Measurements from ENCODE around the gene TEDC2.
A peak's percentile ranks its signal among the peaks of the same experiment; 100 is the strongest.

TEDC2 gene

DNA sequence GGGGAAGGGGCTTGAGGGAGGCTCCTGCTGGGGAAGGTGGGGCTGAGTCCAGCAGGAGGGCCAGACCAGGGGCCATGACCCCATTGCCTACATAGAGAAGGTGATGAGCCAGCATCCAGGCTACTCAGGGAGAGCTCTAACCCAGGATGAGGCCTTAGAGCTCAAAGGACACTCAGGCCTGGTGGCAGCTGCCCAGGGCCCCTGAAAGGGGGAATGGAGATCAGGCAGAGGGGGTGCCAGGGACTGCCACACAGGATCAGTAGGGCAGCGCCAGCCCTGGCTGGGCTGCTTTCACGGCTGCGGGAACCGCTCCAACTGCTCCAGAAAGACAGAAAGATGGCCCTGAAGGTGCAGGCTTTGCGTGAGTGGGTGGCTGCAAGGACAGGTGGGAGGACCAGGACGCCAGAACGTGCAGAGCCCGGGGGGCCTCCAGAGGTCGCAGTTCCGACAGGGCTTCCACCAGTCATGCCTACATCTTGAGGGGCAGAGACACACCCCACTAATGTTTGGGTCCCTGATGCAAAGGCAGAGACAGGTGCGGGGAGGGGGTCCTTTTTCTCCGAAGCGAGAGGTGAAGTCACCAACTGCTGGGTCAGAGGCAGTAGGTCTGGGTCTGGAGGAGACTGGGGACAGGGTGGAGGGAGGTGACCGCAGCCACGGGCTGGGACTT lies 53.0 kb downstream of the TEDC2 start:
- DNase-seq (ENCODE audit: low read depth in 2 of 2, low spot score in 1 of 2) = no peak

DNA sequence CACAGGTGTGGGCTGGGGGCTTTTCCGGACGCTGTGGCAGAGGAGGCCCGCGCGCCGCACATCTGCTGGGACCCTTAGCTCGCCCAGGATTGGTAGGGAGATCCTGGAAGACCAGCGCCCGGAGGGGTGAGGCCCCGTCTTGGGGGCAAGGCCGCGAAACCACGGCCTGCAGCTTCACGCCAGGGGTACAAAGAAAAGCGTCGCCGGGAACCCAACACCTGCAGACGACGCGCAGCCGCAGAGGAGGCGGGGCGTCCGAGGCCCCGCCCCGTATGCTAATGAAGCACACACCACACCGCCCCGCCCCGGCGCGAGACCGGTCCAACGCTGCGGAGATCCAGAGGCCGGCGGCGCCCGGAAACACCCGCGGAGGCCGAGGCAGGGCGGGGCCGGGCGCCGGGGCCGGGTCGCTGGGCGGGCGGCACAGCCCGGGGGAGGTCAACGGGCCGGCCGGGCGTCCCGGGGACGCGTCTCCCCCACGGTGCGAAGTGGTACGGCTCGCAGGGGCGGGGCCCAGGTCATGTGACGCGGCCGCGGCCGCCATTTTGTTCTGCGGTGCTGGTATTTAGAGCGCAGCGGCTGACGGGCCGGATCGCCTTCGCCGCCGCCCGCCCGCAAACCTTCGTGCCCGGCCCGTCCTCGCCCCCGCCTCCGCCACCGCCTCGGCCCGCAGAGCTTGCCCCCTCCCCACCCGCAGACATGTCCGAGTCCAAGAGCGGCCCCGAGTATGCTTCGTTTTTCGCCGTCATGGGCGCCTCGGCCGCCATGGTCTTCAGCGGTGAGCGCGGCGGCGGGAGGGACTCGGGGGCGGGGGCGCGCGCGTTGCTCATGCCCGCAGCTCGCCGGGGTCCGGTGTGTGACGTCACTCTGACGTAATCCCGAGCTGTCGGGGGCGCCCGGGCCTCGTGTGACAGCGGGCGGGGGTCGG lies 53.8 kb downstream of the TEDC2 start, which contains the start of gene ATP6V0C:
Gene ATP6V0C (plus strand): TSS at position 548 of the 928 bp plus-strand sequence. CDS start 152 bp downstream, at position 700.
- peak; percentile 72 to 80 for DNase-seq (ENCODE audit: low read depth in 2 of 2, low spot score in 1 of 2)
